NCI-H1436 (cell line): ENCODE results near the gene ZZZ3.
"Not testable (repeated sequence)": the region's sequence is repeated elsewhere in the genome, so short reads cannot be mapped to it uniquely, and the experiment has no call there.

Experiments used
- DNase-seq: peaks from one replicate; lab custom pipeline; 2025; lab: John Stamatoyannopoulos, UW

ZZZ3 gene

GRCh38 chr1:77670330-77670729 lies 12.1 kb downstream of the ZZZ3 start:
- no peak for DNase-seq

- no peak for DNase-seq
These were observed 13.5 kb downstream of the ZZZ3 start for GRCh38 chr1:77668924-77669449.

GRCh38 chr1:77664939-77665516 lies 17.4 kb downstream of the ZZZ3 start:
- no peak for DNase-seq

GRCh38 chr1:77661696-77662095 lies 20.8 kb downstream of the ZZZ3 start:
- DNase-seq, result no peak

GRCh38 chr1:77659879-77660593 lies 22.4 kb downstream of the ZZZ3 start:
- no peak for DNase-seq

GRCh38 chr1:77658271-77658670 lies 24.2 kb downstream of the ZZZ3 start:
- DNase-seq, result no peak

GRCh38 chr1:77655431-77655974 lies 27.0 kb downstream of the ZZZ3 start:
- DNase-seq, result no peak

GRCh38 chr1:77652970-77653516 lies 29.4 kb downstream of the ZZZ3 start:
- no peak for DNase-seq

- no peak for DNase-seq
These were observed 30.2 kb downstream of the ZZZ3 start for GRCh38 chr1:77652268-77652667.

GRCh38 chr1:77649127-77649526 lies 33.3 kb downstream of the ZZZ3 start:
- DNase-seq, result no peak

GRCh38 chr1:77646224-77646623 lies 36.2 kb downstream of the ZZZ3 start:
- DNase-seq, result not testable (repeated sequence)

- no peak for DNase-seq
These were observed 39.0 kb downstream of the ZZZ3 start for GRCh38 chr1:77643456-77643855.

GRCh38 chr1:77642941-77643340 lies 39.5 kb downstream of the ZZZ3 start:
- no peak for DNase-seq

GRCh38 chr1:77642196-77642595 lies 40.3 kb downstream of the ZZZ3 start:
- no peak for DNase-seq

- no peak for DNase-seq
These were observed 42.8 kb downstream of the ZZZ3 start for GRCh38 chr1:77639557-77640069.

GRCh38 chr1:77639056-77639455 lies 43.4 kb downstream of the ZZZ3 start:
- no peak for DNase-seq

GRCh38 chr1:77636864-77637263 lies 45.6 kb downstream of the ZZZ3 start:
- no peak for DNase-seq
